Breast epithelium (tissue), 3 donors: Measurements from ENCODE around the gene ELOVL2.

ENCODE experiments used
- POLR2A ChIP-seq: fragments of 450-650 bp; IDR thresholded peaks from one replicate; pipeline ENCODE4 v1.6.1; 2016; ENCODE audit warnings: antibody characterized with exemption, mild to moderate bottlenecking, moderate library complexity
- POLR2AphosphoS5 ChIP-seq, 3 donors: sonication (generic); formaldehyde crosslinking; IDR thresholded peaks; one replicate each; pipeline ENCODE4 v1.6.1; 2017; ENCODE audit warnings: antibody characterized with exemption in 3 of 3
- TF ChIP-seq, protein P1 (sequence below), 3 donors: fragments of 450-650 bp; IDR thresholded peaks; one replicate each; pipeline ENCODE4 v1.5.1; 2016 to 2017; ENCODE audit warnings: antibody characterized with exemption in 3 of 3, mild to moderate bottlenecking in 3 of 3, moderate library complexity in 3 of 3

DNA sequence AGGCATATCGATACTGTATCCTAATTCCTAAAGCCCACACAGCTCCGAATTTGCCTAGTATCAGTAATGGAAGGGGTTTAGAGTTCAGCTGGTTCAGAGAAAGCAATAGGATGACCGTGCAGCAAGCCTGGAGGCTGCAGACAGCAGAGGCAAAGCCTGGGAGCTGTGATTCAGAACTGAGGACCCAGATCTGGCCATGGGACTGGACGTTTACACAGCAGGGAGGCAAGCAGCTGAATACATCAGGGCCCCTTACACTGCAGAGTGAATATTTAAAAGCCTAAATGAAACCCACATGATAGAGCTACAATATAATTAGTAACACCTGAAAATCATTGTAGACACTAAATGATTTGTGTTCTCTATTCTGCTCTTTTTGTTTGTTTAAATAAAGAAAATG lies 38.0 kb downstream of the ELOVL2 start:
- TF ChIP-seq, protein P1, sequence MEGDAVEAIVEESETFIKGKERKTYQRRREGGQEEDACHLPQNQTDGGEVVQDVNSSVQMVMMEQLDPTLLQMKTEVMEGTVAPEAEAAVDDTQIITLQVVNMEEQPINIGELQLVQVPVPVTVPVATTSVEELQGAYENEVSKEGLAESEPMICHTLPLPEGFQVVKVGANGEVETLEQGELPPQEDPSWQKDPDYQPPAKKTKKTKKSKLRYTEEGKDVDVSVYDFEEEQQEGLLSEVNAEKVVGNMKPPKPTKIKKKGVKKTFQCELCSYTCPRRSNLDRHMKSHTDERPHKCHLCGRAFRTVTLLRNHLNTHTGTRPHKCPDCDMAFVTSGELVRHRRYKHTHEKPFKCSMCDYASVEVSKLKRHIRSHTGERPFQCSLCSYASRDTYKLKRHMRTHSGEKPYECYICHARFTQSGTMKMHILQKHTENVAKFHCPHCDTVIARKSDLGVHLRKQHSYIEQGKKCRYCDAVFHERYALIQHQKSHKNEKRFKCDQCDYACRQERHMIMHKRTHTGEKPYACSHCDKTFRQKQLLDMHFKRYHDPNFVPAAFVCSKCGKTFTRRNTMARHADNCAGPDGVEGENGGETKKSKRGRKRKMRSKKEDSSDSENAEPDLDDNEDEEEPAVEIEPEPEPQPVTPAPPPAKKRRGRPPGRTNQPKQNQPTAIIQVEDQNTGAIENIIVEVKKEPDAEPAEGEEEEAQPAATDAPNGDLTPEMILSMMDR (IDR thresholded peaks at IDR 0.05) = no peak
- TF ChIP-seq POLR2A (no peak), POLR2AphosphoS5 (IDR thresholded peaks at IDR 0.05) (no peak)
